ENCODE measurements around the gene CARD10.
A peak's percentile ranks its signal among the peaks of the same experiment; 100 is the strongest.

Gene CARD10

DNA sequence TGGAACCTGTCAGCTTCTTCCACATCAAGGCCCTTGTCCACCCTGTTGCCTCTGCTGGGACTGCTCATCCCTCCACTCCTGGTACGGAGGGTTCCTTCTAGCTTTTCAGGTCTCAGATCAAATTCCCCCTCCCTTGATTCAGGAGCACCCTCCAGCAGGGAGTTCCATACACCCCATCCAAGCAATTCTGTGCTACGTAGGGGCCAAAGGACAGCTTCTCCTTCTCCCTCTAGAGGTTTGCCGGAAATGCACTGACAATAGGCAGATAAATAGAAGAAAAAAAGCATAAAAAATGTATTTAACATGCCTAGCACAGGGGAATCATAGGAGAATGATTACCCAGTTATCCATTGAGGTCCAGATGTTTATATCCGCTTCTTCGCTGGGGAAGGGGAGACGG, 3.3 kb upstream of the CARD10 start:
- no peak for DNase-seq (ENCODE audit: low spot score in 2 of 2)
- Mint-ChIP-seq H3K4me1 (peaks cover 15% of the 10 kb centered on the region), H3K27ac (no peak overlapping the region), H3K9me3 (no peaks in the 10 kb centered on the region), H3K4me3 (no peak overlapping the region), H3K36me3 (no peaks in the 10 kb centered on the region)
- ATAC-seq = no peak

DNA sequence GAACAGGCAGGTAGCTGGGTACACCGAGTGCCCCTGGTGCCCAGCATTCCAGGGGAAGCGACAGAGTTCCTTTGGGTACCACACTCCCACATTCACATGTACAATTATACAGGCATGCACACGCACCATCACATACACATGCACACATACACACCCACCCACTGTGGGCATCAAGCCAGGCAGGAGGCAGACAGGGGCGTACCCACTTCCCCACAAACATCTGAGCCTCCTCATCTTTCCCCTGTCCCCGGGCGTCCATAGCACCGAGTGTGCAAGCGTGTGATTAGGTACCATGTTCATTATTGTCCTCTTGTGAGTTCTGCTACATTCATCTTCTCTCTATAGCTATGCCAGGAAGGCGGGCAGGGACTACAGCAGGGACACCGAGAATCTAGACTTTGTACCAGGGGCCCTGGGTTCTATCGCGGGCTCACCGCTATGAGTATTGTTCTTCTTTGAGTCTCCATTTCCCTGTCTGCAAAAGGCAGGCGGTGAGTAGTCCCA, 2.1 kb upstream of the CARD10 start:
- Mint-ChIP-seq H3K27ac (no peak overlapping the region), H3K9me3 (no peaks in the 10 kb centered on the region), H3K4me1 (peaks cover 15% of the 10 kb centered on the region), H3K4me3 (peak overlapping the region; percentile 68), H3K36me3 (no peaks in the 10 kb centered on the region)
- DNase-seq (ENCODE audit: low spot score in 2 of 2) (no peak), ATAC-seq (no peak)

DNA sequence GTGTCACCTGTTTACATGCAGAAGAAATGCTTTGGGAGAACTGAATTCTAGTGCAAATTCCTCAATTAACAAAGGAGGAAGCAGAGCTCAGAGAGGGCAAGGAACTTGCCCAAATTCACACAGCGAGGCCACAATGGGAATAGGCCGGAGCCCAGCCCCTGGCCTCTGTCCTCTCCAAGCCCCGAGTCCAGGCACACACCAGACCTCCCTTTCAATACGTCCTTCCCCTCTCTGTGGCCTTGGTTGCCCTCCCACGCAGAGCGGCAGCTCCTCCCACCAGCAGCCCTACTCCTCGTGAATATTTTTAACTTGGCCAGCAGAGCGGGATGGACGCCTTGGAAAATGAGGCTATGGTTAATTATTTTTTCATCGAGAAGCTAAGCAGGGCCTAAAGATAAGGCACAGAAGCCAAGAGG, 1.6 kb upstream of the CARD10 start:
- Mint-ChIP-seq H3K4me3 (peak overlapping the region; percentile 68), H3K36me3 (no peaks in the 10 kb centered on the region), H3K27ac (no peak overlapping the region), H3K4me1 (peaks cover 12% of the 10 kb centered on the region), H3K9me3 (no peaks in the 10 kb centered on the region)
- DNase-seq (ENCODE audit: low spot score in 2 of 2) (no peak), ATAC-seq (no peak)

DNA sequence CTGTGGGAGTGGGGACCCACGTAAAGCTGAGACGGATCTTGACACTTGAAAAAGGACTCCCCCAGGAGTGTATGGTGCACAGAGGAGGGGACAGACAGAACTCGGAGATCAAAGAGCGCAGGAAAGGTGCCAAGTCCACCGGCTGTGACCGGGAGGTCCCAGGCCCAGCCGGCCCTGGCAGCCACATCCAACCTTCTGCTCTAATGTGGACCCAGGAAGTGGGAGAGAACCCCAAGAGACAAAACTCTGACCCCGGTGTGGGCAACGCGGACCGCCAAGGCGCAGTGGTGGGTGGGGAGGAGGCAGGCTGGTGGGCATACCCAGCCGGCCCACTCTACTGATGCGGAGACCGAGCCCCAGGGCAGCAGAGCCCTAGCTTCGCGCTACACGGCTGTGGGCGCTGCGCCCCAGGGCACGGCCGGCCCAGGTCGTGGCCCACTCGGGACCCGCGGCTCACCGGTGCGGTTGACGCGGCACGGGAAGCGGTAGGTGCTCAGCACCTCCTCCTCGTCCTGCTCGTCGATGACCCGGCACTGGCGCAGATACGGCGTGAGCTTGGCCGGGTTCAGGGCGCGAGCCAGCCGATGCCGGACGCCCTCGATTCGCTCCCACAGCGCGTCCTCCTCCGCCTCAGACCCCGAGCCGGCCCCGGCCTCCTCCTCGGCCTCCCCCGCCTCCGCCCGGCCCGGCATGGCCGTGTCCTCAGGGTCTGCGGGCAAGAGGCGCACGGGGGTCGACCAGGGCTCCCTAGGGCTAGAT, 527 bp downstream of the CARD10 start:
- peaks cover 6% of the 10 kb centered on the region for H3K4me1 Mint-ChIP-seq
- no peaks in the 10 kb centered on the region for H3K9me3 Mint-ChIP-seq
- no peaks in the 10 kb centered on the region for H3K36me3 Mint-ChIP-seq
- H3K27ac Mint-ChIP-seq = peak overlapping the region; percentile 56
- DNase-seq (ENCODE audit: low spot score in 2 of 2) = no peak
- ATAC-seq = peak; percentile 61
- peak overlapping the region; percentile 68 for H3K4me3 Mint-ChIP-seq

DNA sequence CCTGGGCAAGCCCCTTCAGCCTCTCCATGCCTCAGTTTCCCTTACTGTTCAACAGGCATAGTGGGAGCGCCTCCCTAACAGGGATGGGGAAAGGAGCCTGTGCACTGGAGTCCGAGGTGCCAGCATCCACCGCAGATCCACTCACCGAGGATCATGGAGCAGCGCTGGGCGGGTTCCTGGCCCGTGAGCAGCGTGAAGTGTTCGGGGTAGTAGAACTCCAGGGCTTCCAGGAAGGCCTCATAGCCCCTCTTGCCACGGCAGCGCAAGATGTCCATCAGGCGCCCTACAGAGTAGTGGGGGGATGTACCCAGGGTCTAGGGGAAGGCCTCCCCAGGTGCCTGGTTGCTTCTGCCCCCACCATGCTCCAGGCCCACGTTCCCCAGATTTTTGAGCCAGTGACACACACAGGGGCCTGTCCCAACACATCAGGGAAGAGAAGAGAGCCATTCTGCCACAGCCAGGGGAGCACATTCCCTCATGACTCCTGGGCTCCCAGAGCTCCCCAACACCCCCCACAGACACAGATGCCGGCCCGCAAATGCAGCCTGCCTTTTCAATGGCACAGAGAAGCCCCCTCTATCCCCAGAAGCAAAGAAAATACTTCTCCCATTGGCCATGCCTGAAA, 1.3 kb downstream of the CARD10 start:
- peak overlapping the region; percentile 68 for H3K4me3 Mint-ChIP-seq
- ATAC-seq = no peak

DNA sequence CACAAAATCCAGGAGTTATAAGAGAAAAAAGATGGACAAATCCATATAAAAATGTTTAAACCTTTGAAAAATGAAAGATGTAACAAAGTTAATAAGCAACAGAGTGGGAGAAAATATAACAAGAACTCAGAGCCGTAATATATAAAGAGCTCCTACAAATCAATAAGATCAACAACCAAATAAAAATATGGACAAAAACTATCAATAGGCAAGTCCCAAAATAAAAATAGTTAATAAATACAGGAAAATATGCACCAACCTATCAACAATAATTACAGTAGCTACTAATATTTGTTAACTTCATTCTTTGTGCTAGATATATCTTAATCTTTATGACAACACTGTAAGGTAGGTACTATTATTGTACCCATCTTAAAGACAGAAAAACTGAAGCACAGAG, 2.8 kb downstream of the CARD10 start:
- H3K4me1 Mint-ChIP-seq = peaks cover 6% of the 10 kb centered on the region
- no peaks in the 10 kb centered on the region for H3K9me3 Mint-ChIP-seq
- ATAC-seq (no peak), DNase-seq (ENCODE audit: low spot score in 2 of 2) (no peak)
- H3K36me3 Mint-ChIP-seq = no peaks in the 10 kb centered on the region
- no peak overlapping the region for H3K4me3 Mint-ChIP-seq
- H3K27ac Mint-ChIP-seq = no peak overlapping the region

More for the DNA sequence above, 1.3 kb downstream of the CARD10 start:
- Mint-ChIP-seq H3K4me1 (peaks cover 6% of the 10 kb centered on the region), H3K27ac (peak overlapping the region; percentile 56), H3K9me3 (no peaks in the 10 kb centered on the region), H3K36me3 (no peaks in the 10 kb centered on the region)
- DNase-seq (ENCODE audit: low spot score in 2 of 2) = no peak

DNA sequence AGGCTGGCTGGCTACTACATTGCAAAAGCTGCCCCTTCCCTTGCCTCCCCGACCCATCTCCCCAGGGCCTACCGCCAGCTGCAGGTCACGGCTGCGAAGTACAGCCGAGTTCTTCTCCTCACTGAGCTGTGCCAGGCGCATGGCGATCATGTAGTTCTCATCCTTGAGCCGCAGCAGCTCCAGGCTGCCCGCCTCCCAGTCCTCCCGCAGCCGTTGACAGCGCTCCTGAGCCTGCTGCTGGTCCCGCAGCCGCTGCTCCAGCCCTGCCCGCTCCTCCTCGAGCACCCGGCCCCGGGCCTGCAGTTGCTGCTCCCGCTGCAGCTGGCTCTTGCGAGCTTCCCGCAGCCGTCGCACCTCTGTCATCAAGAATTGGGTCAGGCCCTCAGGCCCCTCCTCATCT, 3.3 kb downstream of the CARD10 start:
- Mint-ChIP-seq H3K9me3 (no peaks in the 10 kb centered on the region), H3K27ac (no peak overlapping the region), H3K4me3 (no peak overlapping the region), H3K4me1 (peaks cover 6% of the 10 kb centered on the region), H3K36me3 (no peaks in the 10 kb centered on the region)
- no peak for DNase-seq (ENCODE audit: low spot score in 2 of 2)
- ATAC-seq = no peak

DNA sequence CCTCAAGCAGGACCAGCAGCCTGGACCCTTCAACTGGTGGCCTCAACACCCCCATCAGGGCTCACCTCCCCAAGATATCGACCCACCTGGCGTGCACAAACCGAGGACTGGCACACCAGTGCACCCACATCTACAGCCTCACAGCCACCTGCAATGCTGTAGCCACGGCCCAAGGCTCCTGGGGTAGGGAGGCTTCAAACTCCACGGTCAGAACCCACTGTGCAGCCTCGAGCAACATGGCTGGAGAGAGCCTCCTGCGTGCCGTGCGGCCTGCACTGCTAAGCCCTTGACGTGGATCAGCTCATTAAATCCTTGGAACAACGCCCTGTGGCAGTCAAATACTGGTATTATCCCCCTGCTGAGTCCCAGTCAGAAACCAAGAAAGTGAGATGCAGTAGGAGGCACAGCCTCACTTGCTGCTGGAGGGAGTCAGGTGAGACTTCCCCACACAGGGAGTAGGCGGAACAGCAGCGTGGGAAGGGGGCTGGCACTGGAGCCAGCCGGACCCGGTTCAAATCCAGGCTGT, 4.6 kb downstream of the CARD10 start:
- H3K4me3 Mint-ChIP-seq = no peak overlapping the region
- H3K27ac Mint-ChIP-seq = no peak overlapping the region
- H3K36me3 Mint-ChIP-seq = no peaks in the 10 kb centered on the region
- DNase-seq (ENCODE audit: low spot score in 2 of 2) (no peak), ATAC-seq (no peak)
- no peaks in the 10 kb centered on the region for H3K9me3 Mint-ChIP-seq
- H3K4me1 Mint-ChIP-seq = peaks cover 6% of the 10 kb centered on the region

DNA sequence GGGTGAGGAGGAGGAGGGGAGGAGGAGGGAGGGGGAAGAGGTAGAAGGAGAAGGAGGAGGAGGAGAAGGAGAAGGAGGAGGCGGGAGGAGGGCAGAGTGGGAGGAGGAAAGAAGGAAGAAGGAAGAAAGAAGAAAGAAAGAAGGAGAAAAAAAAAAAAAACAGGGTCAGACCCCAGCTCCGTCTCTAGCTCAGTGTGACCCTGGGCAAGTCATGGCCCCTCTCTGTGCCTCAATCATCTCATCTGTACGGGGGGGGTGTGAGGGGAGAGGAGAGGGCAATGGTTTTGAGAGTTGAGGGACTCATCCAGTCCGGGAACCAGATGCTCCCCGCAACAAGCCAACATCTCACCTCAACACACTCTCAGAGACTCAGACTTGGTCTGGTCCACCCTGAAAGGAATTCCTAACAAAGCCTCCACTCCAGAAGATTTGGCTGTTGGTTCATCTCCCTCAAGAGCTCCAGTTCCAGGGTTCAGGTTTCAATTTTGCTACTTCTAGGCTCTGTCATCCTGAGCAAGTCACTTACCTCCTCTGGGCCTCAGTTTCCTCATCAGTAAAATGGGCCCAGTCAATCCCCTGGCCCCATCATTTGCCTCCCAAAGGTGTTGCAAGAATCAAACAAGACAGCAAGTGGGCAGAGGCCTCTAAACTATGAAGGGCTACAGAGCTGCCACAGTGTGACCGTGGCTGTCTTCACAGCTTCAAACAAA, 7.7 kb downstream of the CARD10 start:
- Mint-ChIP-seq H3K4me1 (no peaks in the 10 kb centered on the region), H3K9me3 (no peaks in the 10 kb centered on the region), H3K27ac (no peak overlapping the region), H3K36me3 (no peaks in the 10 kb centered on the region), H3K4me3 (no peak overlapping the region)
- ATAC-seq = no peak
- DNase-seq (ENCODE audit: low spot score in 2 of 2) = no peak

DNA sequence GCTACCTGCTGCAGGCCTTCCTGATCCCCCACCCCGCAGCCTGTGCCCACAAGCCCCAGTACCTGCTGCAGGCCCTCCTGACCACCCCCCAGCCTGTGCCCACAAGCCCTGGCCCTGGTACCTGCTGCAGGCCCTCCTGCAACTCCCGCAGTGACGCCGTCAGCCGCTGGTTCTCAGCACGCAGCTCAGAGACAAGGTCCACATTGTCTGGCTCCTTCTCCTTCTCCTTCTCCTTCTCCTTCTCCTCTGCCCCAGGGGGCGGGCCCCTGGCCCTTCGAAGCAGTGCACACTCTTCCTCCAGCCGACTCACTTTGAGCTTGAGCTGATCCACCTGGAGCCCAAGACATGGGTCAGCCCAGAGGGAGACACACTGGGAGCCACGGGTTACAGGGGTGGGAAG, 9.1 kb downstream of the CARD10 start:
- Mint-ChIP-seq H3K27ac (no peak overlapping the region), H3K9me3 (no peaks in the 10 kb centered on the region), H3K4me1 (no peaks in the 10 kb centered on the region), H3K4me3 (no peak overlapping the region), H3K36me3 (no peaks in the 10 kb centered on the region)
- no peak for ATAC-seq
- DNase-seq (ENCODE audit: low spot score in 2 of 2) = no peak

DNA sequence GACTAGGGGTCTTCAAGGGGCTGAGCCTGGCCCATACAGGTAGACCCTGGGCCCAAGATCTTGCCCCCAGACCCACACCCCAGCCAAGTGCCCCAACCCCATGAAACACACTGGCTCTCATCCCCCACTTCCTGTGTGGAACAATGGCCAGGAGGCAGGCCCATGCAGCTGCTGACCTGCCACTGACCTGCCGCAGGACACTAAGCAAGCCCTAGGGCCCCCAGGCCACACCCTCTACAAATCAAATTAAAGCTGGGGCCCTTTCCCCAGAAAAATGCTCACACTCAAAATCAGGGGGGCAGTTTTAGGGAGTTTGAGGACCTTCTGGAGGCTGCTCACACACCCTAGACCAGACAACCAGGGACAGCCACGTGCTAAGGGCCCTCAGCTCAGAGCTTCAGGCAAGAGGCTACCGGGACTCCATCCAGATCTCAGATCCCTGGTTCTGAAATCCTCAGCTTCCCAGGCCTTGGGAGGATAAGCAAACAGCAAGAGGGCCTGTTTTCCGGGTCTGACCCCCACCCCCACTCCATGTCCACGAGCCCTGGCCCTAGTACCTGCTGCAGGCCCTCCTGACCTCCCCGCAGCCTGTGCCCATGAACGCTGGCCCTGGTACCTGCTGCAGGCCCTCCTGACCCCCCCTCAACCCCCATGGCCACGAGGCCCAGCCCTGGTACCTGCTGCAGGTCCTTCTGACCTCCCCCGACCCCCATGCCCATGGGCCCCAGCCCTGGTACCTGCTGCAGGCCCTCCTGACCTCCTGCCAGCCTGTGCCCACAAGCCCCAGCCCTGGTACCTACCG, 10.0 kb downstream of the CARD10 start:
- no peak overlapping the region for H3K27ac Mint-ChIP-seq
- no peaks in the 10 kb centered on the region for H3K4me1 Mint-ChIP-seq
- no peaks in the 10 kb centered on the region for H3K9me3 Mint-ChIP-seq
- H3K36me3 Mint-ChIP-seq = no peaks in the 10 kb centered on the region
- DNase-seq (ENCODE audit: low spot score in 2 of 2) = no peak
- ATAC-seq = no peak
- H3K4me3 Mint-ChIP-seq = no peak overlapping the region

DNA sequence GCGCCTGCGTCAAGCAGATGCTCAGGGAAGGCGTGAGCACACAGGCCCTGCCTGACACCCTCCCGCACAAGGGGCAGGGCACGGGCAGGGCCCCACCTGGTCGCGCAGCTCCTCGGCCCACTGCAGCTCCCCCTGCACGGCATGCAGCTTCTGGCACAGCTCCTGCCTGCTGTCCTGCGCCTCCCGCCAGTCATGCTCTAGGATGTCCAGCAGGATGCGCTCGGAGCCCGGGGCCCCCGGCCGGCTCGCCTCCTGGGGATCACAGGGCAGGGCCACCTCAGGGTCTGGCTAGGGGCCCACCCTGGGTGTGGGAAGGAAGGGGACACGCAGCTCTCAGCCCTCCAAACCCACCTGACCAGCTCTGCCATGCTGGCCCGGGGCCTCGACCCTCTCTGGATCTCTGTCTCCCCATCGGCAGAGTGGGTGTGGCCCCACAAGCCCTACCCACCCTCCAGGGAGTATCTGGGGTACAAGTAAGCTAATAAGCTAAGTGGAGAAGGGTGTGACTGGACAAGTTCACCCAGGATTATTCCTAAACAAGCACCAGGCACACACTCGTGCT, 10.7 kb downstream of the CARD10 start:
- Mint-ChIP-seq H3K27ac (no peak overlapping the region), H3K4me1 (no peaks in the 10 kb centered on the region), H3K4me3 (no peak overlapping the region), H3K36me3 (no peaks in the 10 kb centered on the region), H3K9me3 (no peaks in the 10 kb centered on the region)
- no peak for DNase-seq (ENCODE audit: low spot score in 2 of 2)
- ATAC-seq = no peak

DNA sequence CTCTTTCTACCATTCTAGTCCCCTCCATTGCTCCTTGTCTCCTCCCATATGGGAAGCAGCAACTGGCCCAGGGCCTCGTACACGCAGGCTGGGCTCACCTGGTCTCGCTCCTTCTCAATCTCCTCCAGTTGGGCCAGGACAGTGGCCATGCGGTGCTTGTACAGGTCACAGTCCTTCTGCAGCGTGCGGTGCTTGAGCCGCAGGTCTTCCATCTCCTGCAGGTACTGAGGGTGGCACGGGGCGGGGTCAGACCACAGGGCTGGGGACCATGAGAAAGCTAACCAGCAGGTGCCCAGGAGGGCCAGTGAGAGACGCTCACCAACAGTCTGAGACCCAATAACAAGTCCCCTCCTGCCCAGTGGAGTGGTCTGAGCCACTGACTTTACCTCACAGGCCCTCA, 11.5 kb downstream of the CARD10 start:
- Mint-ChIP-seq H3K27ac (no peak overlapping the region), H3K9me3 (no peaks in the 10 kb centered on the region), H3K36me3 (no peaks in the 10 kb centered on the region), H3K4me3 (no peak overlapping the region), H3K4me1 (no peaks in the 10 kb centered on the region)
- ATAC-seq (no peak), DNase-seq (ENCODE audit: low spot score in 2 of 2) (no peak)

DNA sequence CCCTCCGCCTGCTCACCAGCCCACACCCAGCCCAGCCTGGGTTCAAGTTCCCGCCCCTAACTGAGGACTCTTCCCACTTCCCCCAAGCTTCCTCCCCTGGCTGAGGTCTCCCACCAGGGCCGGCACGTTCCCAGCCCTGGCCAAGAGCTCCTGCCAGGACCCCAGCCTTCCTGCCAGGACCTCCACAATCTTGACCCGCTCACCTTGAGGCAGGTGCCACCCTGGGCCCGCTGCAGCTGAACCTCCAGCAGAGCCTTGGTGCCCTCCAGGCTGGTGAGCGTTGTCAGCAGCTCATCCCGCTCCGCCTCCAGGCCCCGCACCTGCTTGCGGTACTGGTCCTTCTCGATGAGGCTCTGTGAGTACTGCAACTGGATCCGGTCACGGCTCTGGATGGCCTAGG, 13.2 kb downstream of the CARD10 start:
- no peaks in the 10 kb centered on the region for H3K9me3 Mint-ChIP-seq
- no peak overlapping the region for H3K27ac Mint-ChIP-seq
- DNase-seq (ENCODE audit: low spot score in 2 of 2) (no peak), ATAC-seq (no peak)
- no peak overlapping the region for H3K4me3 Mint-ChIP-seq
- H3K4me1 Mint-ChIP-seq = peaks cover 12% of the 10 kb centered on the region
- no peaks in the 10 kb centered on the region for H3K36me3 Mint-ChIP-seq

DNA sequence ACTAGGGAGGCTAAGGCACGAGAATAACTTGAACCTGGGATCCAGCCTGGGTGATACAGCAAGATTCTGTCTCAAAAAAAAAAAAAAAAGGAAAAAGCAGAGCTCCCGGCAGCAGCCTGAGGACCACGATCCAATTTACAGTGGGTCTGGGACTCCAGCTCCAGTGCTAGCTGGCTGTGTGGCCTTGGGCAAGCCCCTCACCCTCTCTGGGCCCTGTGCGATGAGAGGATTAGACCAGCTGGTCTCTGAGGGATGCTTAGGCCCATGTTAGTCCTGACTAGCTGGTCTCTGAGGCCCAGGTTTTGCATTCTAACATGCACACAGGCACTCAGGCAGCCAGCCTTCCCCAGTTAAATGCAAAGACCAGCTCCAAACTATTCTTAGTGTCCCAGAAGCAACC, 13.7 kb downstream of the CARD10 start:
- peaks cover 12% of the 10 kb centered on the region for H3K4me1 Mint-ChIP-seq
- H3K4me3 Mint-ChIP-seq = no peak overlapping the region
- H3K9me3 Mint-ChIP-seq = no peaks in the 10 kb centered on the region
- no peaks in the 10 kb centered on the region for H3K36me3 Mint-ChIP-seq
- no peak overlapping the region for H3K27ac Mint-ChIP-seq
- DNase-seq (ENCODE audit: low spot score in 2 of 2) (no peak), ATAC-seq (no peak)
